ENCODE results near the gene RNF31. TPM values are rescaled to one million over a fixed set of nuclear protein-coding genes. Genes with fewer than 3 reads are reported as not detected.

Gene RNF31
- total and polyA plus RNA-seq, 2 of the 13 experiments (the other 11 are each of a cell fraction or from before 2014, with no cell fraction given): 48.2 to 86.8 TPM

- TF ChIP-seq PBX3 (CRISPR knock-in tag; IDR thresholded peaks at IDR 0.05; ENCODE audit: borderline replicate concordance) (peak; percentile 93), ZNF234 (CRISPR knock-in tag; conservative IDR thresholded peaks at IDR 0.05) (peak; percentile 99), ZNF570 (CRISPR knock-in tag; IDR thresholded peaks at IDR 0.05; ENCODE audit: borderline replicate concordance) (peak; percentile 99), ZC3H4 (CRISPR knock-in tag; IDR thresholded peaks at IDR 0.05; ENCODE audit: borderline replicate concordance) (no peak; the same call in 1 of the 2 replicates), ZNF124 (CRISPR knock-in tag; IDR thresholded peaks at IDR 0.05) (peak; percentile 73), SMYD3 (CRISPR knock-in tag; IDR thresholded peaks at IDR 0.05) (peak; percentile 97; the same call in 1 of the 2 replicates), TOE1 (CRISPR knock-in tag; IDR thresholded peaks at IDR 0.05) (peak; percentile 24; the same call in 1 of the 2 replicates), SMARCC2 (IDR thresholded peaks at IDR 0.05) (no peak), BRF2 (CRISPR knock-in tag; IDR thresholded peaks at IDR 0.05) (peak; percentile 99), ERF (CRISPR knock-in tag; IDR thresholded peaks at IDR 0.05) (peak; percentile 99), TGIF2 (CRISPR knock-in tag; IDR thresholded peaks at IDR 0.05) (0 out of 2 replicates have a peak, but pooled peaks have one; percentile 80), RXRA (CRISPR knock-in tag; IDR thresholded peaks at IDR 0.05) (peak; percentile 92), ATF2 (CRISPR knock-in tag; IDR thresholded peaks at IDR 0.05) (peak; percentile 98), KDM5A (IDR thresholded peaks at IDR 0.05; ENCODE audit: borderline replicate concordance, low read length) (peak; percentile 92), ZMAT5 (CRISPR knock-in tag; IDR thresholded peaks at IDR 0.05; ENCODE audit: borderline replicate concordance, low read depth) (no peak), ZNF232 (CRISPR knock-in tag; IDR thresholded peaks at IDR 0.05; ENCODE audit: borderline replicate concordance) (peak; percentile 96), THAP9 (CRISPR knock-in tag; IDR thresholded peaks at IDR 0.05; ENCODE audit: borderline replicate concordance) (peak; percentile 99), DBP (CRISPR knock-in tag; IDR thresholded peaks at IDR 0.05; ENCODE audit: not compliant biosample characterization) (peak; percentile 98), ZNF543 (CRISPR knock-in tag; IDR thresholded peaks at IDR 0.05) (peak; percentile 99), ZNF83 (CRISPR knock-in tag; IDR thresholded peaks at IDR 0.05; ENCODE audit: borderline replicate concordance) (peak; percentile 91)
Observed at GRCh38 chr14:24195186-24196070, 48.1 kb downstream of the RNF31 start, which contains the start of gene TM9SF1 (continued).

All from HepG2 (cell line).